PFSK-1 (cell line): Measurements from ENCODE around the gene PTCD1.

Experiments
- FOXP2 ChIP-seq: optimal IDR thresholded peaks from 2 replicates; pipeline ENCODE3; 2011; ENCODE audit warnings: borderline replicate concordance, control low read depth, inconsistent platforms; ENCODE audit not compliant: insufficient read depth; ENCODE audit errors: extremely low read length, extremely low read depth
- POLR2AphosphoS5 ChIP-seq: IDR thresholded peaks from 2 replicates; pipeline ENCODE4 v1.6.1; 2012; ENCODE audit warnings: low read depth, mild to moderate bottlenecking, control low read depth, low read length, moderate library complexity
- REST ChIP-seq, 2 experiments: IDR thresholded peaks; 2 replicates each; pipeline versions ENCODE4 v1.6.1 to v1.8.0; 2011 to 2012; ENCODE audit warnings: low read depth in 2 of 2, low read length in 2 of 2, control low read depth in 1 of 2, inconsistent platforms in 1 of 2, mild to moderate bottlenecking in 1 of 2, moderate library complexity in 1 of 2; ENCODE audit not compliant: insufficient read depth in 1 of 2
- SIN3A ChIP-seq: IDR thresholded peaks from 2 replicates; pipeline ENCODE4 v1.6.1; 2012; ENCODE audit warnings: mild to moderate bottlenecking, low read length, moderate library complexity, borderline replicate concordance; ENCODE audit not compliant: insufficient read depth
- TAF1 ChIP-seq: IDR thresholded peaks from 2 replicates; pipeline ENCODE4 v1.6.1; 2012; ENCODE audit warnings: low read length, control low read depth, borderline replicate concordance; ENCODE audit not compliant: insufficient read depth

The PTCD1 gene

GRCh38 chr7:99404977-99405320 is 33.6 kb downstream of the PTCD1 start:
- no peak for TF ChIP-seq FOXP2

GRCh38 chr7:99404235-99404976 is 34.2 kb downstream of the PTCD1 start:
- no peak for TF ChIP-seq TAF1

GRCh38 chr7:99403764-99404163 is 34.8 kb downstream of the PTCD1 start:
- TF ChIP-seq TAF1 (no peak), REST (IDR thresholded peaks at IDR 0.05; ENCODE audit: insufficient read depth in 1 of 2, low read depth in 2 of 2, low read length in 2 of 2) (no peak)

GRCh38 chr7:99402854-99403253 is 35.7 kb downstream of the PTCD1 start:
- no peak for TF ChIP-seq POLR2AphosphoS5
- TF ChIP-seq TAF1, result no peak
- no peak for TF ChIP-seq REST (IDR thresholded peaks at IDR 0.05; ENCODE audit: insufficient read depth in 1 of 2, low read depth in 2 of 2, low read length in 2 of 2)
- no peak for TF ChIP-seq FOXP2
- TF ChIP-seq SIN3A, result no peak

- TF ChIP-seq SIN3A, result no peak
- no peak for TF ChIP-seq FOXP2
- no peak for TF ChIP-seq REST (IDR thresholded peaks at IDR 0.05; ENCODE audit: insufficient read depth in 1 of 2, low read depth in 2 of 2, low read length in 2 of 2)
- TF ChIP-seq POLR2AphosphoS5, result no peak
- TF ChIP-seq TAF1, result no peak
Observed at GRCh38 chr7:99399597-99399996, 39.0 kb downstream of the PTCD1 start.

- no peak for TF ChIP-seq REST (IDR thresholded peaks at IDR 0.05; ENCODE audit: insufficient read depth in 1 of 2, low read depth in 2 of 2, low read length in 2 of 2)
- no peak for TF ChIP-seq FOXP2
- TF ChIP-seq TAF1, result no peak
- no peak for TF ChIP-seq SIN3A
Observed at GRCh38 chr7:99398891-99399445, 39.6 kb downstream of the PTCD1 start.
